Kidney (tissue), 14 donors: ENCODE measurements around the gene IQCN. TPM values are rescaled to one million over a fixed set of nuclear protein-coding genes. Genes with fewer than 3 reads are reported as not detected.

Experiments used
- DNase-seq, 5 donors: peaks; one replicate each; pipeline ENCODE4 v3.0.0-alpha.2; 2013 to 2020
- FAIRE-seq: peaks from 2 replicates; lab custom pipeline; 2012; peaks lifted over from hg19 to GRCh38; lab: Jason Lieb, UNC
- H3K27ac ChIP-seq, 2 donors: one replicate each; pipeline ENCODE4 v1.7.0; 2013; ENCODE audit warnings: low read depth in 2 of 2, low read length in 2 of 2, inconsistent platforms in 1 of 2
- H3K27me3 ChIP-seq: one replicate; pipeline ENCODE4 v1.7.1; 2013; ENCODE audit warnings: low read length, inconsistent platforms; ENCODE audit not compliant: control insufficient read depth, insufficient read depth
- H3K36me3 ChIP-seq, 3 donors: one replicate each; pipeline versions ENCODE4 v1.7.0 to v1.7.1; 2013; ENCODE audit warnings: low read length in 3 of 3, control low read depth in 1 of 3, inconsistent platforms in 1 of 3; ENCODE audit not compliant: insufficient read depth in 3 of 3, control insufficient read depth in 2 of 3
- H3K4me1 ChIP-seq, 3 donors: one replicate each; pipeline versions ENCODE4 v1.7.0 to v1.7.1; 2013; ENCODE audit warnings: low read length in 3 of 3, inconsistent platforms in 1 of 3, low read depth in 1 of 3; ENCODE audit not compliant: control insufficient read depth in 2 of 3, insufficient read depth in 2 of 3
- H3K4me3 ChIP-seq, 3 donors: one replicate each; pipeline versions ENCODE4 v1.7.0 to v1.8.1; 2013; ENCODE audit warnings: low read length in 3 of 3, control low read depth in 1 of 3, inconsistent platforms in 1 of 3
- H3K9ac ChIP-seq, 3 donors: one replicate each; pipeline versions ENCODE4 v1.7.0 to v1.7.1; 2013; ENCODE audit warnings: low read length in 3 of 3, control low read depth in 1 of 3, inconsistent platforms in 1 of 3
- H3K9me3 ChIP-seq, 3 donors: one replicate each; pipeline versions ENCODE4 v1.7.0 to v1.7.1; 2013; ENCODE audit warnings: low read length in 3 of 3, control low read depth in 1 of 3, inconsistent platforms in 1 of 3; ENCODE audit not compliant: control insufficient read depth in 2 of 3, insufficient read depth in 1 of 3
- intact Hi-C: fragments of 100-400 bp; cut with DNase I; formaldehyde crosslinking; loops from one replicate; pipeline ENCODE4 v1.11.1; 2022
- polyA plus RNA-seq: library from polyadenylated mRNA; stranded (reverse); fragments of 350-450 nt; fragmentation: Illumina TruSeq; extraction: RNeasy Lipid Tissue Mini Kit (QIAGEN cat#74804); gene quantifications from one replicate; pipeline ENCODE4 v1.2.3, GENCODE V29; 2014; ENCODE audit warnings: low read depth, low replicate concordance; ENCODE audit not compliant: insufficient read depth
- total RNA-seq: library from RNA; stranded (reverse); fragmentation: NEBNext Ultra II Directional; extraction: Animal tissue kit (Norgen Biotek cat#: 25700); gene quantifications from one replicate; pipeline ENCODE4 v1.2.1, GENCODE V29; 2021
- TF ChIP-seq, protein P1 (sequence below): IDR thresholded peaks from 3 replicates; pipeline ENCODE4 v1.5.1; 2012; ENCODE audit warnings: mild to moderate bottlenecking, moderate library complexity, borderline replicate concordance; ENCODE audit not compliant: insufficient read depth; ENCODE audit errors: extremely low read depth
- donor health status: control.
- donor health status: control.
- donor health status: control.
- donor health status: control.
- donor health status: control.
- donor health status: DM: yes; HTN: yes; CAD: no.
- donor health status: Normal renal cell carcinoma (clear cell type).

The IQCN gene
- total and polyA plus RNA-seq, 2 donors from 2014 or later = 0.82 to 6.3 TPM

DNA sequence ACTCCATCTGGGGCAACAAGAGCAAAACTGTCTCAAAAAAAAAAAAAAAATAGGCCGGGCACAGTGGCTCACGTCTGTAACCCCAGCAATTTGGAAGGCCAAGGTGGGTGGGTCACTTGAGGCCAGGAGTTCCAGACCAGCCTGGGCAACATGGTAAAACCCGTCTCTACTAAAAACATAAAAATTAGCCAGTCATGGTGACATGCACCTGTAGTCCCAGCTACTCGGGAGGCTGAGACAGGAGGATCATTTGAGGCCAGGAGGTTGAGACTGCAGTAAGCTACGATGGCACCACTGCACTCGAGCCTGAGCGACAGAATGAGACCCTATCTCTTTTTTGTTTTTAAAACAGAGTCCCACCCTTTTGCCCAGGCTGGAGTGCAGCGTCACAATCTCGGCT is 3.9 kb downstream of the IQCN start:
- Histone ChIP-seq H3K27me3 (no peaks in the 10 kb centered on the region), H3K9me3 (no peaks in the 10 kb centered on the region), H3K4me3 (no peak overlapping the region), H3K4me1 (peaks cover 0 to 10% (median 10%) of the 10 kb centered on the region in 3 donors), H3K36me3 (peaks cover 3 to 13% (median 4%) of the 10 kb centered on the region in 3 donors), H3K27ac (no peak overlapping the region), H3K9ac (no peak overlapping the region)
- no peak for DNase-seq
- intact Hi-C loops = loop anchor here (10.0 kb wide), 1 partner anchor 134 kb away; no protein-coding TSS in a partner anchor
- no peak for FAIRE-seq
- TF ChIP-seq, protein P1, sequence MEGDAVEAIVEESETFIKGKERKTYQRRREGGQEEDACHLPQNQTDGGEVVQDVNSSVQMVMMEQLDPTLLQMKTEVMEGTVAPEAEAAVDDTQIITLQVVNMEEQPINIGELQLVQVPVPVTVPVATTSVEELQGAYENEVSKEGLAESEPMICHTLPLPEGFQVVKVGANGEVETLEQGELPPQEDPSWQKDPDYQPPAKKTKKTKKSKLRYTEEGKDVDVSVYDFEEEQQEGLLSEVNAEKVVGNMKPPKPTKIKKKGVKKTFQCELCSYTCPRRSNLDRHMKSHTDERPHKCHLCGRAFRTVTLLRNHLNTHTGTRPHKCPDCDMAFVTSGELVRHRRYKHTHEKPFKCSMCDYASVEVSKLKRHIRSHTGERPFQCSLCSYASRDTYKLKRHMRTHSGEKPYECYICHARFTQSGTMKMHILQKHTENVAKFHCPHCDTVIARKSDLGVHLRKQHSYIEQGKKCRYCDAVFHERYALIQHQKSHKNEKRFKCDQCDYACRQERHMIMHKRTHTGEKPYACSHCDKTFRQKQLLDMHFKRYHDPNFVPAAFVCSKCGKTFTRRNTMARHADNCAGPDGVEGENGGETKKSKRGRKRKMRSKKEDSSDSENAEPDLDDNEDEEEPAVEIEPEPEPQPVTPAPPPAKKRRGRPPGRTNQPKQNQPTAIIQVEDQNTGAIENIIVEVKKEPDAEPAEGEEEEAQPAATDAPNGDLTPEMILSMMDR = no peak

DNA sequence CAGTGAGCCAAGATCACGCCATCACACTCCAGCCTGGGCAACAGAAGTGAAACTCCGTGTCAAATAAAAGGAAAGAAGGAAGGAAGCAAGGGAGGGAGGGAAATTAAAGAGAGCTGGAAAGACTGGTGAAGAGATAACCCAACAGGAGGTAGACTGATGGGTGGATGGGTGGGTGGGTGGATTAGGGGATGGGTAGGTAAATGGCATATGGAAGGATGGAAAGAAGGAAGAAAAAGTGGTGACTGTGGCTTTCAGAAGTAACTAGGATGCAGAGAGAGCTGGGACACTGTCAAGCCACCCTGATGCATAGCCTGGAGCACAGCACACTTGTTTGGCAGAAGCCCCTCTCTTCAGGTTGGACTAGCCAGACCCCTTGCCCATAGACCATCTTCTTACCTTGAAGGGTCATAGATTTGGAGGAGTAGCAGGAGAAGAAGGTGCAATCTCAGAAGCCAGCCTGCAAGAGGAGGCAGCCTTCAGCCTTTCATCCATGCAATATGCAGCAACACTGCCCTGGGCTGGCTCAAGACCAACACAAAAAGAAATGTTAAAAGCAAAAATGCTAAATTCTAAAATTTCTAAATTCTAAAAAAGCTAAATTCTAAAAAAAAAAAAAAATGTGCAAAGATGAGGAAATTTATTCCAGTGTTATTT is 5.1 kb downstream of the IQCN start:
- H3K4me3 ChIP-seq = no peak overlapping the region
- no peaks in the 10 kb centered on the region for H3K9me3 ChIP-seq
- no peak overlapping the region for H3K9ac ChIP-seq
- no peaks in the 10 kb centered on the region for H3K4me1 ChIP-seq
- H3K27ac ChIP-seq = no peak overlapping the region
- DNase-seq (no peak), FAIRE-seq (no peak)
- H3K27me3 ChIP-seq = no peaks in the 10 kb centered on the region
- peaks cover 3 to 13% (median 4%) of the 10 kb centered on the region in 3 donors for H3K36me3 ChIP-seq
- intact Hi-C loops = no loop called here
- TF ChIP-seq, protein P1 = no peak

DNA sequence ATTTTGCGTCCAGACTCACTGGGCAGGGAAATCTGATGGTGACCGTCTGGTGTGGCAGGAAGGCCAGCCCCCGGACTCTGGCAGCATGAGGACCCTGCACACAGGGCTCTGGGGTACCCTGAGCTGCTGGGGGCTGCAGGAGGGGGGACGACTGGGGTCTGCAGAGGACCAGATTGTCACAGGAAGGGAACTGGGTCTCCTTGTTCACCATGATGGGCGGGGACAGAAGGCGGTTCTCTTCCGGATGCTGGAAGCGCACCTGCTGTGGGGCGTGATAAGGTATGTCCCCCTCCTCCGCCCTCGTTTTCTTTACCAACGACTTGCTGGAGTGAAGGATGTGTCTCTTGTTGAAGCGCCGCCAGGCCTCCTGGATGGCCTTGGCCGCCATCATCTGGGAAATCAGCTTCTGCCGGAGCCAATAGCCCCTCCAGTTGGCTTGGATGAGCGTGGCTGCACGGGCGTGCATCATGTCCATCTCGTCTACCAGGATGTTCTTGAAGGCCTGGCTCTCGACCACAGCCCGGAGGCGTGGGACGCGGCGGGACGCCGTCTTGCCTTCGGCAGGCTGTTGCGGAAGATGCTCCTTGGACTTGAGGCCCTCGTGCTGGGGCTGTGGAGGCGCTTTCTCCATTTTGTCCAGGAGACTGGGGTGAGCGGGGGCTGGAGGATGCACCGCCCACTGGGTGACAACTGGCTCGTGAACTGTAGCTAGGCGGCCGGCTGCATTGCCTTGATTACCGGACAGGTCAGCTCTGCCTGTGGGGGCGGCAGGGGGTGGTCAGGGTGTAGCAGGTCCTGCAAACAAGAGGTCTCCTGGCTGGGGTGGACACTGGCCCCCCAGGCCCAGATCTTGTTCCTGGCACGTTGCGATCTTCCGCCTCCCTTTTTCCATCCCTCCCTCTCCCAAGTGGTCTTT is 7.2 kb downstream of the IQCN start:
- H3K9ac ChIP-seq = no peak overlapping the region
- no peaks in the 10 kb centered on the region for H3K27me3 ChIP-seq
- DNase-seq (no peak), FAIRE-seq (no peak)
- intact Hi-C loops = no loop called here
- no peaks in the 10 kb centered on the region for H3K4me1 ChIP-seq
- TF ChIP-seq, protein P1 = no peak
- no peaks in the 10 kb centered on the region for H3K9me3 ChIP-seq
- H3K36me3 ChIP-seq = peaks cover 3 to 18% (median 4%) of the 10 kb centered on the region in 3 donors
- no peak overlapping the region for H3K4me3 ChIP-seq
- no peak overlapping the region for H3K27ac ChIP-seq
